SJSA1 (cell line): ENCODE results near the gene SPTY2D1. TPM values are rescaled to one million over a fixed set of nuclear protein-coding genes. Genes with fewer than 3 reads are reported as not detected.
"Not testable (repeated sequence)": the region's sequence is repeated elsewhere in the genome, so short reads cannot be mapped to it uniquely, and the experiment has no call there.

Source experiments
- DNase-seq, 2 experiments: peaks; one replicate each; pipeline ENCODE4 v3.0.0-alpha.2; 2015 to 2020; ENCODE audit warnings: low spot score in 2 of 2, low read depth in 1 of 2
- H3K27ac ChIP-seq: fragments of 250-450 bp; sonication (Bioruptor Pico); 2 replicates; pipeline ENCODE4 v1.5.1; 2020; ENCODE audit warnings: mild to moderate bottlenecking, moderate library complexity
- H3K27me3 ChIP-seq: fragments of 250-450 bp; sonication (Bioruptor Pico); replicated peaks from 2 replicates; pipeline ENCODE4 v1.5.1; 2020; ENCODE audit warnings: mild to moderate bottlenecking, moderate library complexity
- H3K36me3 ChIP-seq: fragments of 250-450 bp; sonication (Bioruptor Pico); 2 replicates; pipeline ENCODE4 v1.5.1; 2020; ENCODE audit warnings: mild to moderate bottlenecking
- H3K4me1 ChIP-seq: fragments of 250-450 bp; sonication (Bioruptor Pico); replicated peaks from 2 replicates; pipeline ENCODE4 v1.6.1; 2021; ENCODE audit warnings: mild to moderate bottlenecking
- H3K4me3 ChIP-seq: fragments of 250-450 bp; sonication (Bioruptor Pico); 2 replicates; pipeline ENCODE4 v1.5.1; 2020; ENCODE audit warnings: mild to moderate bottlenecking
- H3K9me3 ChIP-seq: fragments of 250-450 bp; sonication (Bioruptor Pico); replicated peaks from 2 replicates; pipeline ENCODE4 v1.5.1; 2020; ENCODE audit warnings: mild to moderate bottlenecking
- total RNA-seq: library from RNA; depleted of rRNA; stranded (reverse); fragments of >200 nt; shearing (Covaris generic); gene quantifications from 2 replicates; pipeline ENCODE4 v1.2.3, GENCODE V29; 2014

SPTY2D1 gene
- total RNA-seq, 1 experiment from 2014 or later = 13.3 TPM

GRCh38 chr11:18650353-18650752 is 16.2 kb upstream of the SPTY2D1 start:
- H3K9me3 ChIP-seq = no peaks in the 10 kb centered on the region
- H3K36me3 ChIP-seq = no peaks in the 10 kb centered on the region
- H3K4me1 ChIP-seq = no peaks in the 10 kb centered on the region
- H3K4me3 ChIP-seq = no peak overlapping the region
- DNase-seq = no peak
- H3K27ac ChIP-seq = no peak overlapping the region
- no peaks in the 10 kb centered on the region for H3K27me3 ChIP-seq

- not testable (repeated sequence) for H3K4me1 ChIP-seq, H3K27ac ChIP-seq, H3K27me3 ChIP-seq, DNase-seq, H3K36me3 ChIP-seq, H3K4me3 ChIP-seq, H3K9me3 ChIP-seq
Observed at GRCh38 chr11:18643034-18643433, 8.9 kb upstream of the SPTY2D1 start.

- no peaks in the 10 kb centered on the region for H3K27me3 ChIP-seq
- H3K36me3 ChIP-seq = no peaks in the 10 kb centered on the region
- no peak for DNase-seq
- H3K27ac ChIP-seq = no peak overlapping the region
- H3K4me1 ChIP-seq = no peaks in the 10 kb centered on the region
- H3K9me3 ChIP-seq = no peaks in the 10 kb centered on the region
- no peak overlapping the region for H3K4me3 ChIP-seq
Observed at GRCh38 chr11:18641677-18642076, 7.5 kb upstream of the SPTY2D1 start.

GRCh38 chr11:18633256-18634139 is 644 bp downstream of the SPTY2D1 start:
- Histone ChIP-seq H3K4me3 (peak overlapping the region; percentile 58), H3K36me3 (no peaks in the 10 kb centered on the region), H3K27ac (peak overlapping the region; percentile 28), H3K27me3 (no peaks in the 10 kb centered on the region), H3K9me3 (no peaks in the 10 kb centered on the region), H3K4me1 (peaks cover 5% of the 10 kb centered on the region; the same call in 1 of the 2 replicates)
- DNase-seq = peak in 1 of 2 experiments; percentile 1

GRCh38 chr11:18632841-18633240 is 1.3 kb downstream of the SPTY2D1 start:
- Histone ChIP-seq H3K4me3 (no peak overlapping the region; the same call in 1 of the 2 replicates), H3K4me1 (peaks cover 5% of the 10 kb centered on the region; the same call in 1 of the 2 replicates), H3K36me3 (no peaks in the 10 kb centered on the region), H3K27me3 (no peaks in the 10 kb centered on the region), H3K9me3 (no peaks in the 10 kb centered on the region), H3K27ac (no peak overlapping the region)
- DNase-seq = no peak

- Histone ChIP-seq H3K4me3 (no peak overlapping the region), H3K36me3 (no peaks in the 10 kb centered on the region), H3K27me3 (no peaks in the 10 kb centered on the region), H3K9me3 (no peaks in the 10 kb centered on the region), H3K27ac (no peak overlapping the region), H3K4me1 (no peaks in the 10 kb centered on the region)
- DNase-seq = no peak
Observed at GRCh38 chr11:18624161-18624560, 10.0 kb downstream of the SPTY2D1 start.

GRCh38 chr11:18623707-18624106 is 10.4 kb downstream of the SPTY2D1 start:
- no peaks in the 10 kb centered on the region for H3K36me3 ChIP-seq
- no peak overlapping the region for H3K4me3 ChIP-seq
- no peaks in the 10 kb centered on the region for H3K9me3 ChIP-seq
- H3K4me1 ChIP-seq = peaks cover 3% of the 10 kb centered on the region
- H3K27me3 ChIP-seq = no peaks in the 10 kb centered on the region
- no peak overlapping the region for H3K27ac ChIP-seq
- no peak for DNase-seq

- no peak for DNase-seq
- H3K27ac ChIP-seq = peak overlapping the region; percentile 50; the same call in 1 of the 2 replicates
Observed at GRCh38 chr11:18618342-18619025, 15.7 kb downstream of the SPTY2D1 start.

GRCh38 chr11:18617688-18618341 is 16.3 kb downstream of the SPTY2D1 start:
- Histone ChIP-seq H3K27me3 (no peaks in the 10 kb centered on the region), H3K4me1 (peaks cover 10% of the 10 kb centered on the region), H3K9me3 (no peaks in the 10 kb centered on the region), H3K27ac (peak overlapping the region; percentile 50; the same call in 1 of the 2 replicates), H3K36me3 (peaks cover 6% of the 10 kb centered on the region; the same call in 1 of the 2 replicates), H3K4me3 (no peak overlapping the region)
- DNase-seq = peak in 1 of 2 experiments; percentile 29

More at GRCh38 chr11:18618342-18619025, 15.7 kb downstream of the SPTY2D1 start:
- Histone ChIP-seq H3K27me3 (no peaks in the 10 kb centered on the region), H3K4me3 (no peak overlapping the region), H3K9me3 (no peaks in the 10 kb centered on the region), H3K4me1 (peaks cover 10% of the 10 kb centered on the region), H3K36me3 (peaks cover 6% of the 10 kb centered on the region; the same call in 1 of the 2 replicates)

- DNase-seq = no peak
Observed at GRCh38 chr11:18615628-18616392, 18.3 kb downstream of the SPTY2D1 start.

GRCh38 chr11:18614667-18615066 is 19.5 kb downstream of the SPTY2D1 start:
- Histone ChIP-seq H3K9me3 (no peaks in the 10 kb centered on the region), H3K27me3 (no peaks in the 10 kb centered on the region), H3K36me3 (peaks cover 9% of the 10 kb centered on the region), H3K4me3 (no peak overlapping the region), H3K4me1 (peaks cover 10% of the 10 kb centered on the region), H3K27ac (no peak overlapping the region)
- no peak for DNase-seq

More at GRCh38 chr11:18615628-18616392, 18.3 kb downstream of the SPTY2D1 start:
- Histone ChIP-seq H3K27ac (no peak overlapping the region), H3K4me1 (peaks cover 10% of the 10 kb centered on the region), H3K27me3 (no peaks in the 10 kb centered on the region), H3K9me3 (no peaks in the 10 kb centered on the region), H3K4me3 (no peak overlapping the region), H3K36me3 (peaks cover 8% of the 10 kb centered on the region)

- H3K36me3 ChIP-seq = peaks cover 13% of the 10 kb centered on the region
- DNase-seq = no peak
- H3K27ac ChIP-seq = no peak overlapping the region
- H3K4me1 ChIP-seq = no peaks in the 10 kb centered on the region
- no peaks in the 10 kb centered on the region for H3K27me3 ChIP-seq
- no peaks in the 10 kb centered on the region for H3K9me3 ChIP-seq
- no peak overlapping the region for H3K4me3 ChIP-seq
Observed at GRCh38 chr11:18612394-18612793, 21.7 kb downstream of the SPTY2D1 start.

GRCh38 chr11:18611196-18611595 is 22.9 kb downstream of the SPTY2D1 start:
- no peaks in the 10 kb centered on the region for H3K27me3 ChIP-seq
- DNase-seq = no peak
- peaks cover 13% of the 10 kb centered on the region for H3K36me3 ChIP-seq

More at GRCh38 chr11:18611196-18611595, 22.9 kb downstream of the SPTY2D1 start:
- Histone ChIP-seq H3K27ac (no peak overlapping the region), H3K4me1 (no peaks in the 10 kb centered on the region), H3K9me3 (no peaks in the 10 kb centered on the region), H3K4me3 (no peak overlapping the region)
